ENCODE measurements around the gene RANBP3L. TPM values are rescaled to one million over a fixed set of nuclear protein-coding genes. Genes with fewer than 3 reads are reported as not detected.

Gene RANBP3L
- total RNA-seq, 1 experiment from 2014 or later, result not detected

- Histone ChIP-seq H3T11ph (ENCODE audit: low read length) (no peak overlapping the region), H2BK120ac (ENCODE audit: low read depth, low read length, poor library complexity, severe bottlenecking) (no peak overlapping the region), H3K56ac (ENCODE audit: insufficient read length, low read depth, low read length) (no peak overlapping the region), H3K4ac (ENCODE audit: low read depth, low read length) (no peak overlapping the region), H3K79me2 (ENCODE audit: insufficient read depth, low read length) (no peaks in the 10 kb centered on the region), H3K4me2 (ENCODE audit: insufficient read depth, insufficient read length, low read length) (no peak overlapping the region), H2BK5ac (ENCODE audit: insufficient read length, low read length) (no peak overlapping the region), H2BK20ac (ENCODE audit: low read depth, low read length, poor library complexity, severe bottlenecking) (no peak overlapping the region), H2AK5ac (ENCODE audit: insufficient read length, low read length) (no peak overlapping the region), H3K27ac (ENCODE audit: insufficient read length, low read depth, low read length) (no peak overlapping the region), H3K27me3 (ENCODE audit: insufficient read depth, low read length) (no peaks in the 10 kb centered on the region), H4K8ac (replicated peaks; ENCODE audit: insufficient read length, low read depth, low read length) (no peak overlapping the region), H3K79me1 (ENCODE audit: insufficient read depth, low read depth, low read length, poor library complexity, severe bottlenecking) (no peaks in the 10 kb centered on the region), H2BK12ac (ENCODE audit: insufficient read length, low read depth, low read length) (no peak overlapping the region), H3K14ac (ENCODE audit: insufficient read depth, low read length) (no peak overlapping the region), H4K91ac (ENCODE audit: insufficient read length, low read depth, low read length) (no peak overlapping the region), H3K4me1 (ENCODE audit: insufficient read depth, low read length) (no peaks in the 10 kb centered on the region), H4K5ac (ENCODE audit: insufficient read length, low read depth, low read length) (no peak overlapping the region), H3K18ac (ENCODE audit: insufficient read length, low read depth, low read length) (no peak overlapping the region), H3K23me2 (ENCODE audit: insufficient read length, low read depth, low read length, poor library complexity, severe bottlenecking) (no peaks in the 10 kb centered on the region), H4K20me1 (ENCODE audit: control insufficient read depth, insufficient read depth, insufficient read length) (no peaks in the 10 kb centered on the region), H2AFZ (ENCODE audit: low read length) (no peak overlapping the region), H2BK15ac (ENCODE audit: low read depth, low read length) (no peak overlapping the region), H3K23ac (ENCODE audit: insufficient read length, low read depth, low read length) (no peak overlapping the region), H3K9ac (ENCODE audit: extremely low read depth, insufficient read length, low read length) (no peak overlapping the region), H3K9me3 (ENCODE audit: control insufficient read depth, low read depth, low read length) (no peaks in the 10 kb centered on the region)
- no peak for TF ChIP-seq CTCF (conservative IDR thresholded peaks at IDR 0.05)
- no peaks in the 10 kb centered on the region for H3K36me3 Mint-ChIP-seq (ENCODE audit: insufficient read depth in 1 of 3, low read depth in 3 of 3)
- H3K4me1 Mint-ChIP-seq, result peaks cover 6 to 9% of the 10 kb centered on the region in 2 experiments
- DNase-seq, result no peak
- no peak overlapping the region for H3K27ac Mint-ChIP-seq
- no CpG with 5 or more reads among the region's 5 CpGs for WGBS (ENCODE audit: extremely low coverage, insufficient read length, low lambda C conversion rate)
- no peak overlapping the region for H3K4me3 Mint-ChIP-seq
- no peaks in the 10 kb centered on the region for H3K9me3 Mint-ChIP-seq
- H3K27me3 Mint-ChIP-seq (ENCODE audit: low read depth), result no peaks in the 10 kb centered on the region; the same call in 1 of the 2 replicates
Measured at GRCh38 chr5:36277521-36278176, 24.1 kb downstream of the RANBP3L start.
